ENCODE results near the gene DGLUCY.
"Not testable (repeated sequence)": the region's sequence is repeated elsewhere in the genome, so short reads cannot be mapped to it uniquely, and the experiment has no call there.

The DGLUCY gene

DNA sequence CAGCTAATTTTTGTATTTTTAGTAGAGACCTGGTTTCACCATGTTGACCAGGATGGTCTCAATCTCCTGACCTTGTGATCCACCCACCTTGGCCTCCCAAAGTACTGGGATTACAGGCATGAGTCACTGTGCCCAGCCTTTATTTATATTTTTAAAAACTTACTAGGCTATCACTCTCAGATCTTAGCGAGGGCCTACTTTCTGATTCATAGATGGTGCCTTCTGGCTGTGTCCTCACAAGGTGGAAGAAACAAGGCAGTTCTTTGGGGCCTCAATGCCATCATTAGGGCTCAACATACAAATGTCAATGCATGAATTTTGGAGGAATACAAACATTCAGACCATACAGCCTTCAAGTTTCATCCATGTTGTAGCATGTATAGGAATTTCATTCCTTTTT lies 2.4 kb upstream of the DGLUCY start:
- DNase-seq, result no peak

DNA sequence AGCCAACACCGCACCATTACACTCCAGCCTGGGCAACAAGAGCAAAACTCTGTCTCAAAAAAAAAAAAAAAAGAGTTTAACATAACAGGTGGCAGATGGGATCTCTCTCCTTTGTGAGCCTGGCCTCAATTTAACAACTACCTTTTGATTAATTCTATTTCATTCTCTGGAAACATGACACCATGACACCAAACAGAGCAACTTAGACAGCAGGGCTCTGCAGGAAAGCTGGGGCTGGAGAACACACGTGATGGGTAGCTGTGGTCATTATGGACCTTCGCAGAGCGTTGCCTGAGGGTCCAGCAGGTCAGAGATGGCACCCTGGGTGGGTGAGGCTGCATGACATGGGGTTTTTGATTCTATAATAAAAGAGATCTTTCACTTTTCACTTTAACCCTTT lies 1.7 kb upstream of the DGLUCY start:
- no peak for DNase-seq

- DNase-seq, result peak; percentile 30 to 50 (median 44)
Measured at GRCh38 chr14:91114079-91115065, 499 bp downstream of the DGLUCY start.

GRCh38 chr14:91115986-91116770 lies 2.3 kb downstream of the DGLUCY start:
- DNase-seq, result no peak

DNA sequence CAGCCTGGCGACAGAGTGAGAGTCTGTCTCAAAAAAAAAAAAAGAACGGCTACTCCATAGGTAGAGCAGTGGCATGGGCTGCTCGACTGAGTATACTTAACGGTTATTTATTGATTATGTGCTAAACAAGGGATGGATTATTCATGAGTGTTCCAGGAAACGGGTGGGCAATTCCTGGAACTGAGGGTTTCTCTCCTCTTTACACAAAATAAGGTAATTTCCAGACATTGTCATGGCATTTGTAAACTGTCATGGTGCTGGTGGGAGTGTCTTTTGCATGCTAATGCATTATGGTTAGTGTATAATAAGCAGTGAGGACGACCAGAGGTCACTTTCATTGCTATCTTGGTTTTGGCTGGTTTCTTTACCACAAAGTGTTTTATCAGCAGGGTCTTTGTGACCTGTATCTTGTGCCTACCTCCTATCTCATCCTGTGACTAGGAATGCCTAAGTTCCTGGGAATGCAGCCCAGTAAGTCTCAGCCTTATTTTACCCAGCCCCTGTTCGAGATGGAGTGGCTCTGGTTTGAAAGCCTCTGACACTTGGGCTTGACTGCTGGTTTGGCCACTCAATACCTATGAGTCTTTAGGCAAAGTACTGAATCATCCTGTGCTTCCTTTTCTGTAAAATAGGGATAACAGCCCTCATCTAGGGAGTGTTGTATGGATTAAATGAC lies 3.2 kb downstream of the DGLUCY start:
- DNase-seq, result peak in 2 of 4 experiments; percentile 15 to 53

- no peak for DNase-seq
Measured at GRCh38 chr14:91117960-91118359, 4.1 kb downstream of the DGLUCY start.

- DNase-seq, result no peak
Measured at GRCh38 chr14:91118511-91119068, 4.7 kb downstream of the DGLUCY start.

DNA sequence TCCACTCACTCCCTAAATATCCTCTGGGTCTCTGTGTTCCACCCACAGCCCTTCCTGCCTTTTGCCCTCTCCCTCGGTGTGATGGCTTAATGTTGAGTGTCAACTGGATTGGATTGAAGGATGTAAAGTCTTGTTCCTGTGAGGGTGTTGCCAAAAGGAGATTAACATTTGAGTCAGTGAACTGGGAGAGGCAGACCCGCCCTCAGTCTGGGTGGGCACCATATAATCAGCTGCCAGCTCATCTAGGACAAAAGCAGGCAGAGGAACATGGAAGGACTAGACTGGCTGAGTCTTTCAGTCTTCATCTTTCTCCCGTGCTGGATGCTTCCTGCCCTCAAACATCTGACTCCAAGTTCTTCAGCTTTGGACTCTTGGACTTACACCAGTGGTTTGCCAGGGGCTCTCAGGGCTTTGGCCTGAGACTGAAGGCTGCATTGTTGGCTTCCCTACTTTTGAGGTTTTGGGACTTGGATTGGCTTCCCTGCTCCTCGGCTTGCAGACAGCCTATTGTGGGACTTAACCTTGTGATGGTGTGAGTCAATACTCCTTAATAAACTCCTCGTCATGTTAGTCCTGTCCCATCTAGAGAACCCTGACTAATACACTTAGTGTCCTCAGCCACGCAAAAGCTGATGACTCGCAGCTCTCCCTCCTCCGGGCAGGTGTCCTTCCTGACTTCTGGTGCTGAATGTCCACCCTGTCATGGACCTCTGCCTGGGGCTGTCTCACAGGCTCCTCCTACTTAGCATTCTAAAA lies 5.9 kb downstream of the DGLUCY start:
- DNase-seq, result no peak

GRCh38 chr14:91123201-91123600 lies 9.3 kb downstream of the DGLUCY start:
- DNase-seq, result no peak

DNA sequence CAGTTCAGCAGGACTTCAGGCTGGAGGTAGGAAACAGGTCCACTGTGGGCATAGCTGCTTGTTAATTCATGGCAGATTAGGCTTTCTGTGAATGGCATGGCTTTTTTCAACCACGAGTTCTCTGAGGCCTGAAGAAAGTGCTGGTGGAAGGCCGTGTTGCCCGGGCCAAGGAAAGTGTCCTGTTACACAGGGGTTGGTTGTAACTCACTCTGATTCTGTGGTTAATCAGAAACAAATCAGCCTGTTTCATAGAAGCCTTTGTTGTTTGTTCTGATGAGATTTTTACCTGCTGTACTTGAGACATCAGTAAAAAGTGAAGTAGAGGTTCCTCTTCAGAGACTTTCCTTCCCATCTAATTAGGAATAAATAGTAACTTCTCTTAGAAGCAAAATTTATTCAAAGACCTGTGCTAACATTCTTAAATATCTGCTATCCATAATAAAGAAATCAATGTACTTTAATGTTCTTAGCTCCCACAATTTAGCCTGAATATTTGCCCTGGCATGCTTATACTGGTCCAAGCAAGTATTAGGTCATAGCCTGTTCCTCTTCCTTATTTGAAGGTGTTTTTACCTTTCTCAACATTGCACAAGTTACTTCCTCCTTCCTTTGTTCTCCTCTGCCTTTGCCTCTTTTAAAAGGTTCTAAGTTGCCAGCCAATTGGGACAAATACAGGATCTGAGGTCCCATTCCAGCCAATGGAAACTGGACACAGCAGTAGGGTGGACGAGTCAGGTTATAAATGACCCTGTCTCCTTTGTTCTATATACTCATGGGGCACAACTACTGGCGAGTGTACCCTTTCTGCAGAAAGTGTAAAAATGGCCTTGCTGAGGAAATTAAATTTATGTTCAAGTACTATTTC lies 10.8 kb downstream of the DGLUCY start:
- not testable (repeated sequence) for DNase-seq

DNA sequence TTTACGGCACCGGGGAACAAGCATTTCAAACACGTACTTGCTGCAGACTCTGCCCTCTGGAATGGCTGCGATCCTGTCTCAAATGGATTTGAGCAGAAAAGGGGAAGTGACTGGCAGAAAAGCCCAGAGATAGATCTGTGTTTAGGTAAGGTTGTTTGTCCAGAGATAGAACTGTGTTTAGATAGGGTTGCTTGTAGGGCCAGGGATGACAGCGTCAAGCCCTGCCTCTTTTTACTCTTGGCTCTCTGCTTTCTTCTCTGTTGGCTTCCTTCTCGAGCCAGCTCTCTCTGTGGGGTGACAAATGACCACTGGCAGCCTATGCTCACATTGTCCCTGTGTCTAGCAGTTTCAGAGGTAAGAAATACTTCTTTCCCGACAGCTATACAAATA lies 11.4 kb downstream of the DGLUCY start:
- no peak for DNase-seq

GRCh38 chr14:91125801-91126200 lies 11.9 kb downstream of the DGLUCY start:
- DNase-seq, result no peak

DNA sequence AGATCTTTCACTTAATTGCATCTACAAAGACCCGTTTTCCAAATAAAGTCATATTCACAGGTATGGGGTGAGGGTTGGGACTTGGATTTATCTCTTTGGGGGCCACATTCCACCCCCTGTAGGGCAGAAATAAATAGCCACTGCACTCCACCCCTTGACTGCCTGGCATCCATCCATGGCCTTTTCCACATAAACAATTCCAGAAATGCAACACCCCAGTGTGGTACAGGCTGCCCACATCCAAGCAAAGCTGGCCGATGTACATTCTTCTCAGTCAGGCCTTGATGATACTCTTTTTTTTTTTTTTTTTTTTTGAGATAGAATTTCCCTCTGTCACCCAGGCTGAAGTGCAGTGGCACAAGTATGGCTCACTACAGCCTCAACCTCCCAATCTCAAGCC lies 12.9 kb downstream of the DGLUCY start:
- no peak for DNase-seq

DNA sequence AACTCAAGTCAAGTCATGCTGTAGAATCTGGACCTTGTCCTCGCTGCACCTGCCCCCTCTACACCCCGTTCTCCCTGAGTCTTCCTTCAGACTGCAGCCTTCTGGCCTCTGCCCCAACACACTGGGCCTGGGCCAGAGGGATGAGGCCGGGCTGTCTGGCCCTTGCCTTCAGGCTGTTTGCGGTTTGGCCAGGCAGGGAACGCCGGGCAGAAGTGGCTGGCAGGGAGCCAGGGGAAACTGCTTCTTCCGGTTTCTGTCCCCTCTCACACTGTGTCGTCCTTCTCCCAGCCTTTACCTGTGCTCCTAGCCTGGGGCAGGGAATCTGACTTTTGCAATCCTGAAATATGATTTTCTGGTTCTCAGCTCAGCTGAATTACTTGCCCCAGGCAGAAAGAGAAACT lies 13.5 kb downstream of the DGLUCY start:
- no peak for DNase-seq

- no peak for DNase-seq
Measured at GRCh38 chr14:91127924-91128323, 14.1 kb downstream of the DGLUCY start.

- DNase-seq, result no peak
Measured at GRCh38 chr14:91128699-91129098, 14.8 kb downstream of the DGLUCY start.

DNA sequence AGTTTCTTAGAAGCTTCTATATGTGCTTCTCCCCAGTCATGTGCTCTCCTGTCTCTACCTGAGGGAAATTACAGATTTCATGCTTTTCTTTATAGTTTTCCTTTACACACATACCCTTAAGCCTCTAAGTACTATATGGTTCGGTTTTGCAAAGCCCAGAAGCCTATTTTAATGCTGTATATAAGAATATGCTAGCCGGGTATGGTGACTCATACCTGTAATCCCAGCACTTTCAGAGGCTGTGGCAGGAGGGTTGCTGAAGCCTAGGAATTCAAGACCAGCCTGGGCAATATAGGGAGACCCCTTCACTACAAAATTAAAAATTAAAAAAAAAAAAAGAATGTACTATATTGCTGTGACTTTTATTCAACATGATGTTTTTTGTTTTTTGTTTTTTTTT lies 15.4 kb downstream of the DGLUCY start:
- no peak for DNase-seq

- no peak for DNase-seq
Measured at GRCh38 chr14:91135039-91135438, 21.2 kb downstream of the DGLUCY start.

DNA sequence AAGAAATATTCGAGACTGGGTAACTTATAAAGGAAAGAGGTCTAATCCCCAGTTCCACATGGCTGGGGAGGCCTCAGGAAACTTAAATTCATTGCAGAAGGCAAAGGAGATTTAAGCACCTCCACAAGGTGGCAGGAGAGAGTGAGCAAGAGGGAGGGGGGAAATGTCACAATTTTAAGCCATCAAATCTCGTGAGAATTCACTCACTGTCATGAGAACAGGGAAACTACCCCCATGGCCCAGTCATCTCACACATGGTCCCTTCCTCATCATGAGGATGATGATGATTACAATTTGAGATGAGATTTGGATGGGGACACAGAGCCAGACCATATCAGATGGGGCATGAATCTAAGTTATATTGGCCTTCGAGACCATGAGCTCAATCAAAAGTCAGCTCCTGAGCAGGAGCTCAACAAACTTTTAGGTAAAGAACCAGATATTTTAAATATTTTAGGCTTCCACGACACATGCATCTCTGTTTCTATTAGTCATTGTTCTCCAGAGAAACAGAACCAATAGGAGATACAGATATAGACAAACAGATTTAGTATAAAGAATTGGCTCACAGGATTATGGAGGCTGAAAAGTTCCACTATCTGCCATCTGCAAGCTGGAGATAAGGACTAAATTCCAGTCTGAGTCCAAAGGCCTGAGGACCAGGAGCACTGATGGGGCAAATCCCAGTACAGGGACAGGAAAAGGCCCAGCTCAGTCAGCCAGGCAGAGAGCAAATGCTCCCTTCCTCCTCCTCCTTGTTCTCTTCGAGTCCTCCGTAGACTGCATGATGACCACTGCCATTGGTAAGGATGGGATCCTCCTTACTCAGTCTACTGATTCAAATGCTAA lies 24.9 kb downstream of the DGLUCY start:
- peak in 1 of 4 experiments; percentile 23 for DNase-seq

- no peak for DNase-seq
Measured at GRCh38 chr14:91139776-91140175, 25.9 kb downstream of the DGLUCY start.

Data from activated CD4-positive, CD25-positive, alpha-beta regulatory T cell (primary cell).